B cell (primary cell): ENCODE results near the gene GPC3.

Experiments used
- CTCF ChIP-seq: fragments of 200-600 bp; IDR thresholded peaks from one replicate; pipeline ENCODE4 v1.8.0; 2022; ENCODE audit warnings: antibody characterized with exemption, mild to moderate bottlenecking
- EZH2 ChIP-seq: IDR thresholded peaks from 2 replicates; pipeline ENCODE4 v1.6.1; 2012; ENCODE audit warnings: borderline replicate concordance, low read depth, mild to moderate bottlenecking, moderate library complexity, low read length; ENCODE audit not compliant: insufficient read depth, poor library complexity, severe bottlenecking

GRCh38 chrX:133722756-133723155, 262.6 kb downstream of the GPC3 start:
- TF ChIP-seq CTCF: no peak
- TF ChIP-seq EZH2: no peak
